Measurements from ENCODE around the gene TSPOAP1.

DNA sequence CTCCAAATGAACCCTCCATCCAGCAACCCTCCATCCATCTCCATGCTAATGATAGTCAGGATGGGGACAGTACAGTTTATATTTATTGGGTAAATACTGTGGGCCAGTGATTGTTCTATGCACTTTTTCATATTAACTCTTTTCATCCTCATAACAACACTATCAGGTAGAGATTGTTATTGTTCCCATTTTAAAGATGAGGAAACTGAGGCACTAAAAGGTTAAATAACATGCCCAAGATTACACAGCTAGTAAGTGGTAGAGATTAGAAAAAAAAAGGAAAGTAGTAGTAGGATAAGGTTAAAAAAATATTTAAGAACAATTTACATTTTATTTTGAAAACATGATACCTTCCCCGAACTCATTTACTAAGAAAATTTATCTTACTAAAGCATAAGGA lies 45.3 kb upstream of the TSPOAP1 start:
- TF ChIP-seq, protein P1, sequence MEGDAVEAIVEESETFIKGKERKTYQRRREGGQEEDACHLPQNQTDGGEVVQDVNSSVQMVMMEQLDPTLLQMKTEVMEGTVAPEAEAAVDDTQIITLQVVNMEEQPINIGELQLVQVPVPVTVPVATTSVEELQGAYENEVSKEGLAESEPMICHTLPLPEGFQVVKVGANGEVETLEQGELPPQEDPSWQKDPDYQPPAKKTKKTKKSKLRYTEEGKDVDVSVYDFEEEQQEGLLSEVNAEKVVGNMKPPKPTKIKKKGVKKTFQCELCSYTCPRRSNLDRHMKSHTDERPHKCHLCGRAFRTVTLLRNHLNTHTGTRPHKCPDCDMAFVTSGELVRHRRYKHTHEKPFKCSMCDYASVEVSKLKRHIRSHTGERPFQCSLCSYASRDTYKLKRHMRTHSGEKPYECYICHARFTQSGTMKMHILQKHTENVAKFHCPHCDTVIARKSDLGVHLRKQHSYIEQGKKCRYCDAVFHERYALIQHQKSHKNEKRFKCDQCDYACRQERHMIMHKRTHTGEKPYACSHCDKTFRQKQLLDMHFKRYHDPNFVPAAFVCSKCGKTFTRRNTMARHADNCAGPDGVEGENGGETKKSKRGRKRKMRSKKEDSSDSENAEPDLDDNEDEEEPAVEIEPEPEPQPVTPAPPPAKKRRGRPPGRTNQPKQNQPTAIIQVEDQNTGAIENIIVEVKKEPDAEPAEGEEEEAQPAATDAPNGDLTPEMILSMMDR (IDR thresholded peaks at IDR 0.05), result no peak
- TF ChIP-seq POLR2A (IDR thresholded peaks at IDR 0.05), result no peak

All from uterus (tissue), 2 donors.